Frontal cortex (tissue), 4 donors: ENCODE results near the gene SNPH. TPM values are rescaled to one million over a fixed set of nuclear protein-coding genes. Genes with fewer than 3 reads are reported as not detected.

ENCODE experiments used
- DNase-seq, 2 donors: peaks; one replicate each; pipeline ENCODE4 v3.0.0; 2012; ENCODE audit warnings: low spot score in 2 of 2
- FAIRE-seq: peaks from 2 replicates; lab custom pipeline; 2012; peaks lifted over from hg19 to GRCh38; lab: Jason Lieb, UNC
- total RNA-seq: library from RNA; depleted of rRNA; stranded (reverse); fragments of >200 nt; gene quantifications from one replicate; pipeline ENCODE4 v1.2.3, GENCODE V29; 2014
- donor health status: control.
- donor health status: control.
- donor health status: control.

The SNPH gene
- total RNA-seq, 1 donor from 2014 or later: 21.6 TPM

DNA sequence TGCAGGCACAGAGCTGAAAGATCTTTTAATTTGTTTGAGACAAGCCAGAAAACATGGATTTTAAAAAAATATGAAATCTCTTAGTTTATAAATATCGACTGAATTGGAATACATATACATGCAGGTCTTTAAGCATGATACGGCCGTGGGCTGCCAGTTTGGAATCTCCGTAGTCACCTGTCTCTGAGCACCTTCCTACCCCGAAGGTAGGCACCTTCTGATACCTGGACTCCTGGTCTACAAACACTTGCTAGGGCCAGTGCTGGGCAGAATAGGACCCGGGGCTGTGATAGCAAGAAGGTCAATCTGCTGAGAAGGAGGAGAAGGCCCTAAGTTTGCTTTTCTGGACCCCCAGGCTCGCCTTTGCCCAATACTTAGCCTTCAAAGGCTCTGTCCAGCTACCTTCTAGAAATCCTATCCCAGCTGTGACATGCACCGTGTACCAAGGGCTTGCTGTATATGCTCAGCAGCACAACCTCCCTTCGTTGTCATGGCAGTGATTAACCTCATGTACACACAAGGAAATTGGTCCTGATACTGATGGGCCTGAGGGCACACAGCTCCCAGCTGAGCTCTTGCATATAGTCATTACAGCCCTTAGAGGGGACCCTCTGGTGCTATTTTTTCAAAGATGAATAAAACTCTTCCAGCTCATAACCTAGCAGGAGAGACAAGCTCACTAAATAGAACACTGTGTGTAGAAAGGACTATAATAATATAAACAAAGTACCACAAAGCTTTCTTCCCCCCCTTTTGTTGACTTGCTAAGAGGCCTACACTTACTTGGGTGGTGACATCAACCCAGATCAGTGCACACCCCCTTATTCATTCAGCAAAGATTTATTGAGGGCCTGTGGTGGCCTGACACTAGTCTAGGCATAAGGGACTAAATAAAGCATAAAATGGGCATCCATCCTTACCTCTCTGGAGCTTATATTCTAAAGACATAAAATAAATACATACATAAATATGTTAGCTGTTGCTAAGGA is 17.7 kb downstream of the SNPH start:
- DNase-seq (no peak), FAIRE-seq (no peak)

DNA sequence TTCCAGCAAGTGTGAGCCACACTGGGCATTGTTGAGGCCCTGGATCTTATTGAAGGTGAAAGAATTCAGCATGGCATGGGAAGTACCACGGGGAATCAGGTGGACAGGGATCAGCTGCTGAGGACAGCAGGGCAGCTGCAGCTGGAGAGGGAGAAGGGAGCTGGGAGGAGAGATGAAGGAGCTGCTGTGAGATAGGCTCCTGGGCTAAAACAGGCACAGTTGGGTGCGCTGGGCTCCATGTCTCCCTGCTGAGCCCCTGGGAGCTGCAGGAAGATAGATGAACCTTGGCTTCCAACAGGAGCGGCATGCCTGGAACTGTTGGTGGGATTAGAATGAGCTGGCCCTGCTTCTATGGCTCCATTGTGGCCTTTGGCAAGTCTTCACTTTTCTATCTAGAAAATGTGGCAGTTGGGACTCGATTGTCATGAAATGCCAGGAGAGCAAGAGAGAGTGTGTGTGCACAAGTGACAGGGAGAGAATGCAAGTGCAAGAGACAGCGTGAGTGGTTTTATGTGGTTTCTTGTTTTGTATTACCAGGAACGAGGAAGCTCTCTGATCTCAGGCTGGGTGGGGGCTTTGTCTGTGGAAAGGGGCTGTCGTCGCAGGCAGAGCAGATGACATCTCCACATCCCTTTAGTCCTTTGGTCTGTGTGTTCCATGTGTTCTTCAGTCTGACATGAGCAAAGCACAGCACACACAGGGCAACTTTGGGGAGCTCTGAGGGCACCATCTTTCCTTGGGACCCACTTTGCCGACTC is 20.4 kb downstream of the SNPH start:
- FAIRE-seq (no peak), DNase-seq (no peak)

- no peak for DNase-seq
- FAIRE-seq: no peak
Observed at GRCh38 chr20:1287306-1287705, 21.2 kb downstream of the SNPH start.

GRCh38 chr20:1287787-1288569 is 21.9 kb downstream of the SNPH start:
- DNase-seq (no peak), FAIRE-seq (no peak)

DNA sequence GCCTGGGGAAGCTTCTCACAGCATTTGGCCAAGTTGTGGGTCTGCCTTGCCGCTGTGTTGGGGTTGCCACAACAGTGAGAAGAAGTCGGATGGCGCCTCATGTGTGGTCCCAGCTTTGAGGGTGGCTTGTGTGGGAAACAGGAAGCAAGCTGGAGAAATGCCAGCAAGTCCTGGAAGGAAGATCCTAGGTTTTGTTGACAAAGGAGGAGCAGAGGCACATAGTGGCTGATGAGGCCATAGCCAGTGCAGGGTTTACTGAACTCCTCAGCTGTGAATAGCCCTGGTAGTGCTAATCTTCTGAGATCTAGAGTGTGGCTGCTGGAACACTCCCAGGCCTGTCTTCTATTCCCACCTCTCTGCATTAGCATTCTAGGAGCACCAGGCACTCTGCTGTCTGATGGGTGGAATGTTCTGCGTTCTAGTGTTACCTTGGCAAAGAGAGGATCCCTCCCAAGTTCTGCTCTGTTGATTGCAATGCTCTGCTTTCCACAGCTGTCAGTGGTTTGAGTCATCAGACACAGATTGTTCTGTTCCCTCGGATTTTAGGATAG is 25.2 kb downstream of the SNPH start:
- FAIRE-seq: no peak
- DNase-seq: no peak

DNA sequence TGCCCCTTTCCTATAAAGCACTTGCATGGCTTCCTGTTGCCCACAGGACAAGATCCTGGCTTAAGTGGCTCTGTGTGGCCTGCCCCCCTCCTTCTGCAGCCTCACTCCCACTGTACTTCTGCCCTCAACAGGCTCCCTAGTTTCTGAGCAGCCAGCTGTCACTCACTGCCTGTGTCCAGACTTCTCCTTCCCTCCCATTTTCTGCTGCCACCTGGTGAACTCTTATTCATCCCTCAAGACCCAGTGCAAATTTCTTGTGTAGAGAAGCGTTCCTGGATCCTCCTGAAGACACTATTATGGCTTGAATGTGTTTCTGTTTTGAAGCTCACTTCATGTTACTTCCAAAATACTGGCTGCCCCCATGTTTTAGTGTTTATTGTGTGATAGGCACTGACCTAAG is 26.5 kb downstream of the SNPH start:
- DNase-seq (no peak), FAIRE-seq (no peak)

- no peak for DNase-seq
- FAIRE-seq: no peak
Observed at GRCh38 chr20:1293641-1294379, 27.7 kb downstream of the SNPH start.

GRCh38 chr20:1294497-1294896 is 28.4 kb downstream of the SNPH start:
- DNase-seq (no peak), FAIRE-seq (no peak)

DNA sequence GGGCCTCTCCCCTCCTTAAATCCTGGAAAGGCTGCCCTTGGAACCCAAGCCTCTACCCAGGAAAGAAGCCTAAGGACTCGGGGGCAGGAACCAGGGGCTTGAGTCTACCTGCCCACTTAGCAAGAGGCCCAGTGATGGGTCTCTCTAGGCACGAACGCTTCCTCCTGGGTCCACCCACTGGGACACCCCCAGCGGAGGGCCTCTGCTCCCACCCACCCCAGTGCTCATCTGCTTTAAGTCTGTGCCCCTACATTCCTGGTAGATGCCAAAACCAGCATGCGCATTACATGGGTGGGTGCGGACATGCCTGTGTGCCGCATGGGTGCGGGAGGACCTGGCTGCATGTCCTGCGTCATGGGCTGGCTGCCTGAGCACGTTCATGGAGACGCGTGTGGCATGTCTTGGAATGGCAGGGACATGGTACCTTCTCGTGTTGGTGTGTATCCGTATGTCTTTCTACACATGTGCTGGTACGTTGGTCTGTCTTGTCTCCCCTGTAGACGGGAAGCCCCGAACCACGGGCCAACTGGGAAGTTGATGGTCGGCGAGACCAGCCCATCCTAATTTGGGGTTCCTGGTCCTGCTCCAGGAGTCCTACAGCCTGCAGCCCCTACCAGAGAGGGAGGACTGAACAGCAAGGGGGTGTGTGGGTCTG is 29.3 kb downstream of the SNPH start:
- FAIRE-seq (no peak), DNase-seq (no peak)

- DNase-seq (no peak), FAIRE-seq (no peak)
Observed at GRCh38 chr20:1296117-1296610, 30.1 kb downstream of the SNPH start.

- FAIRE-seq (no peak), DNase-seq (no peak)
Observed at GRCh38 chr20:1296922-1297321, 30.8 kb downstream of the SNPH start.

DNA sequence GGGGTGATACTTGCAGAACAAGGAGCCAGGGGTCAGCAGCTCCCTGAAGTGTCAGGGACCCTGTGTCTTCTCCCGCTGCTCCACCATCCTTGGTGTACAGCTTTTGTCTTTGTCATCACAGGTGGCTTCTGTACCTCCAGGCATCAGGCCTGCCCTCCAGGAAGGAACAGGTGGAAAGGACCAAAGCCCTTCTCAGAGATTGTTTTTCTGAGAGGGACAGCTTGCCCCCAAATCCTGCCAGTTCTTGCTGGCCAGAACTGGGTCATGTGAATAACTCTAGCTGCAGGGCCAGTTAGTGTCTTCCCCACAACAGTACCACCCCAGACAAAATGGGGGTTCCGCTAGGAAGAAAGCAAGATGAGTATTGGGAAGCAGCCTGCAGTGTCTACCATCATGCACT is 31.4 kb downstream of the SNPH start:
- FAIRE-seq: no peak

GRCh38 chr20:1298166-1298565 is 32.1 kb downstream of the SNPH start:
- FAIRE-seq: no peak
- DNase-seq: no peak

More for the DNA sequence above, 31.4 kb downstream of the SNPH start:
- DNase-seq: no peak

DNA sequence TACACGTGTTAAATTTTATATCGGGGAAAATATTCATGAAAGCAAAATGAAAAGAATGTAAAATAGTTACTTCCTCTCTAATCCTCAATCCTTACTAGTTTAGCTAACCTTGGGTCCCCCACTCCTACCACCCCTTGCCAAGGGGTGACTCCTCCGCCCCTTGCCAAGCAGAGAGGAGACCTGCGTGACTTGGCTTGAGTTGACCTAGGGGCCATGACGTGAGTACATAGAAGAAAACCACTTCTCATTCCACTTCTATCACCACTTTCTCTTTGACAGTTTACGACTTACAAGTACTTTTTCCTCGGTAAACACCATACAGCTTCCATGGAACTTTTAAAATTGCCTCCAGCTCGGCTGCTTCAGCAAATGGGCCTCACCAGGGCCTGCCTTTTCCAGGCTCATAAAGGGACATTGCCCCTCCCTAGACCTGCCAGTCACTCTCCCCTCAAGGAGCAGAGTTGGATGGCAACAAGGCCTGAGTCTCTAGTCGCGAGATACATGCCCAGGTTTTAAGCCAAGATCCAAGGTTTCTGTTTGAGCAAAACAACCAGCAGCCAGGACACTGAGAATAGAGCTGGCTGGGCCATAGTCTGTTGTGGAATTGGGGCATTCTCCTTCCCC is 32.9 kb downstream of the SNPH start:
- FAIRE-seq: no peak

GRCh38 chr20:1299522-1299921 is 33.4 kb downstream of the SNPH start:
- FAIRE-seq (no peak), DNase-seq (no peak)

More for the DNA sequence above, 32.9 kb downstream of the SNPH start:
- no peak for DNase-seq

- DNase-seq: no peak
- FAIRE-seq: no peak
Observed at GRCh38 chr20:1300083-1300840, 34.2 kb downstream of the SNPH start.

DNA sequence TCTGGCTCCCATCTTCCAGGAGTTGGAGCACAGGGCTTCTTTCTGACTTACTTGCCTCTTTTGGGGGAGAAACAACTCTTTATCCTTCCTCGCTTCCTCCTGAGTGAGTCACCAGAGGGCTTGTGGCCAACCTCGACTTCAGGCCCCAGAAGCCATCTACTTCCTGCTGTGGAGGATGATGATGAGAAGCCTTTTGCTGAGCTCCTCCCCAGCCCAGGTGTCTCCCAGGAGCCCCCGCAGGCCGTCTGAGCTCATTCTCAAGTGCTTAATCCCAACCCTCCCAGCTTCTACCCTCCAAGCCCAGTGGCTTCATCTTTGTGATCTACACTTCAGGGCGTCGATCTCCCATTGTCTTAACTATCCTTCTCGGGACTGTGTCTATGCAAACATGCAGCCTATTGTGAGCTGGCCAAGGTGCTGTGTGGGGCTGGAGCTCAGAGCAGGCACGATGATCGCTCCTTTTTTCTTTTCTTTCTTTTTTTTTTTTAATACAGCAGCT is 35.0 kb downstream of the SNPH start:
- DNase-seq: no peak
- FAIRE-seq: no peak
